HEK293 (cell line): ENCODE data around the gene SLC36A3.

Experiments
- CTCF ChIA-PET: fragments of 350-600 bp; formaldehyde crosslinking; extraction: SDS; loops from one replicate; lab custom pipeline; 2021; ENCODE audit warnings: antibody characterized with exemption; lab: Yijun Ruan, JAX
- POLR2A ChIA-PET: fragments of 300-600 bp; formaldehyde crosslinking; extraction: SDS; loops from one replicate; lab custom pipeline; 2020; ENCODE audit warnings: antibody characterized with exemption, inconsistent platforms; lab: Yijun Ruan, JAX
- H3K27ac ChIP-seq: fragments of 200-500 bp; sonication (Bioruptor generic); 2 replicates; pipeline ENCODE4 v1.5.1; 2014; ENCODE audit warnings: low read depth, low read length, control low read depth, inconsistent platforms; ENCODE audit errors: extremely low read depth
- H3K36me3 ChIP-seq, 2 experiments: fragments of 200-500 bp in 1 of 2; sonication (Bioruptor generic) in 1 of 2; 1 replicate in 1 of 2; 2 replicates in 1 of 2; pipeline ENCODE4 v1.5.1; 2014 to 2017; ENCODE audit warnings: inconsistent platforms in 2 of 2, low read length in 2 of 2; ENCODE audit not compliant: control insufficient read depth in 2 of 2, insufficient read depth in 1 of 2
- H3K4me1 ChIP-seq: fragments of 200-500 bp; sonication (Bioruptor generic); 2 replicates; pipeline ENCODE4 v1.5.1; 2014; ENCODE audit warnings: mild to moderate bottlenecking, low read length, inconsistent platforms; ENCODE audit not compliant: control insufficient read depth, insufficient read depth
- H3K4me3 ChIP-seq: 2 replicates; pipeline ENCODE4 v1.5.1; 2011; ENCODE audit warnings: low read depth, mild to moderate bottlenecking, control low read depth, low read length, moderate library complexity
- H3K9me3 ChIP-seq: fragments of 200-500 bp; sonication (Bioruptor generic); 2 replicates; pipeline ENCODE4 v1.5.1; 2014; ENCODE audit warnings: low read depth, low read length, inconsistent platforms; ENCODE audit not compliant: control insufficient read depth, insufficient read depth
- BCL11B ChIP-seq: fragments of 450-650 bp; formaldehyde crosslinking; IDR thresholded peaks from 2 replicates; pipeline ENCODE4 v1.5.1; 2016; ENCODE audit warnings: low read depth, missing biosample characterization, missing genetic modification characterization
- MEIS1 ChIP-seq: sonication (generic); formaldehyde crosslinking; IDR thresholded peaks from 2 replicates; pipeline ENCODE4 v1.8.1; 2022; ENCODE audit warnings: missing genetic modification reagents, mild to moderate bottlenecking, borderline replicate concordance
- PRDM10 ChIP-seq: fragments of 450-650 bp; formaldehyde crosslinking; IDR thresholded peaks from 2 replicates; pipeline ENCODE4 v1.5.1; 2016; ENCODE audit warnings: missing biosample characterization, missing genetic modification characterization
- REPIN1 ChIP-seq: fragments of 450-650 bp; formaldehyde crosslinking; IDR thresholded peaks from 2 replicates; pipeline ENCODE4 v1.5.1; 2017; ENCODE audit warnings: missing biosample characterization, missing genetic modification characterization, low read depth
- YY2 ChIP-seq: fragments of 450-650 bp; formaldehyde crosslinking; IDR thresholded peaks from 2 replicates; pipeline ENCODE4 v1.5.1; 2016; ENCODE audit warnings: missing biosample characterization, missing genetic modification characterization
- ZBTB11 ChIP-seq: fragments of 450-650 bp; formaldehyde crosslinking; conservative IDR thresholded peaks from 2 replicates; pipeline ENCODE4 v1.5.1; 2016; ENCODE audit warnings: low read depth, missing biosample characterization, missing genetic modification characterization
- ZBTB21 ChIP-seq: fragments of 450-650 bp; formaldehyde crosslinking; IDR thresholded peaks from 2 replicates; pipeline ENCODE4 v1.5.1; 2017; ENCODE audit warnings: missing biosample characterization, missing genetic modification characterization
- ZNF121 ChIP-seq: fragments of 450-650 bp; formaldehyde crosslinking; IDR thresholded peaks from 2 replicates; pipeline ENCODE4 v1.5.1; 2016; ENCODE audit warnings: missing biosample characterization, missing genetic modification characterization
- ZNF174 ChIP-seq: fragments of 450-650 bp; formaldehyde crosslinking; IDR thresholded peaks from 2 replicates; pipeline ENCODE4 v1.5.0; 2017; ENCODE audit warnings: missing biosample characterization, mild to moderate bottlenecking, missing genetic modification characterization
- ZNF211 ChIP-seq: fragments of 450-650 bp; formaldehyde crosslinking; IDR thresholded peaks from 2 replicates; pipeline ENCODE4 v1.5.1; 2016; ENCODE audit warnings: low read depth, missing biosample characterization, missing genetic modification characterization
- ZNF223 ChIP-seq: fragments of 450-650 bp; formaldehyde crosslinking; IDR thresholded peaks from 2 replicates; pipeline ENCODE4 v1.5.1; 2016; ENCODE audit warnings: missing biosample characterization, missing genetic modification characterization
- ZNF248 ChIP-seq: fragments of 450-650 bp; formaldehyde crosslinking; IDR thresholded peaks from 2 replicates; pipeline ENCODE4 v1.5.1; 2017; ENCODE audit warnings: missing biosample characterization, missing genetic modification characterization
- ZNF350 ChIP-seq: fragments of 450-650 bp; formaldehyde crosslinking; IDR thresholded peaks from 2 replicates; pipeline ENCODE4 v1.5.0; 2017; ENCODE audit warnings: missing biosample characterization, mild to moderate bottlenecking, missing genetic modification characterization
- ZNF416 ChIP-seq: fragments of 450-650 bp; formaldehyde crosslinking; IDR thresholded peaks from 2 replicates; pipeline ENCODE4 v1.5.1; 2016; ENCODE audit warnings: missing biosample characterization, missing genetic modification characterization
- ZNF596 ChIP-seq: fragments of 450-650 bp; IDR thresholded peaks from 2 replicates; pipeline ENCODE4 v1.5.0; 2018; ENCODE audit warnings: missing biosample characterization, mild to moderate bottlenecking, missing genetic modification characterization, moderate library complexity
- ZNF621 ChIP-seq: fragments of 450-650 bp; formaldehyde crosslinking; IDR thresholded peaks from 2 replicates; pipeline ENCODE4 v1.5.1; 2017; ENCODE audit warnings: missing biosample characterization, missing genetic modification characterization
- ZNF624 ChIP-seq: fragments of 450-650 bp; formaldehyde crosslinking; IDR thresholded peaks from 2 replicates; pipeline ENCODE4 v1.5.1; 2017; ENCODE audit warnings: missing biosample characterization, missing genetic modification characterization
- ZNF670 ChIP-seq: fragments of 450-650 bp; formaldehyde crosslinking; IDR thresholded peaks from 2 replicates; pipeline ENCODE4 v1.5.1; 2016; ENCODE audit warnings: missing biosample characterization, missing genetic modification characterization, low read depth
- ZSCAN23 ChIP-seq: fragments of 450-650 bp; formaldehyde crosslinking; IDR thresholded peaks from 2 replicates; pipeline ENCODE4 v1.5.1; 2016; ENCODE audit warnings: missing biosample characterization, missing genetic modification characterization
- TF ChIP-seq, protein P1 (sequence below): fragments of 450-650 bp; formaldehyde crosslinking; IDR thresholded peaks from 2 replicates; pipeline ENCODE4 v1.5.1; 2016; ENCODE audit warnings: missing biosample characterization, missing genetic modification characterization
- TF ChIP-seq, protein P2 (sequence below): fragments of 450-650 bp; formaldehyde crosslinking; IDR thresholded peaks from 2 replicates; pipeline ENCODE4 v1.5.1; 2017; ENCODE audit warnings: missing biosample characterization, missing genetic modification characterization

The SLC36A3 gene

GRCh38 chr5:151258201-151258611 lies 45.4 kb downstream of the SLC36A3 start (continued):
- TF ChIP-seq ZBTB11 (tag by site-specific recombination) (no peak), ZNF121 (tag by site-specific recombination) (no peak), ZNF416 (tag by site-specific recombination) (no peak), ZNF223 (no peak), ZNF174 (tag by site-specific recombination) (no peak)
- TF ChIP-seq, protein P1, sequence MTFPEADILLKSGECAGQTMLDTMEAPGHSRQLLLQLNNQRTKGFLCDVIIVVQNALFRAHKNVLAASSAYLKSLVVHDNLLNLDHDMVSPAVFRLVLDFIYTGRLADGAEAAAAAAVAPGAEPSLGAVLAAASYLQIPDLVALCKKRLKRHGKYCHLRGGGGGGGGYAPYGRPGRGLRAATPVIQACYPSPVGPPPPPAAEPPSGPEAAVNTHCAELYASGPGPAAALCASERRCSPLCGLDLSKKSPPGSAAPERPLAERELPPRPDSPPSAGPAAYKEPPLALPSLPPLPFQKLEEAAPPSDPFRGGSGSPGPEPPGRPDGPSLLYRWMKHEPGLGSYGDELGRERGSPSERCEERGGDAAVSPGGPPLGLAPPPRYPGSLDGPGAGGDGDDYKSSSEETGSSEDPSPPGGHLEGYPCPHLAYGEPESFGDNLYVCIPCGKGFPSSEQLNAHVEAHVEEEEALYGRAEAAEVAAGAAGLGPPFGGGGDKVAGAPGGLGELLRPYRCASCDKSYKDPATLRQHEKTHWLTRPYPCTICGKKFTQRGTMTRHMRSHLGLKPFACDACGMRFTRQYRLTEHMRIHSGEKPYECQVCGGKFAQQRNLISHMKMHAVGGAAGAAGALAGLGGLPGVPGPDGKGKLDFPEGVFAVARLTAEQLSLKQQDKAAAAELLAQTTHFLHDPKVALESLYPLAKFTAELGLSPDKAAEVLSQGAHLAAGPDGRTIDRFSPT (tag by site-specific recombination), result no peak

GRCh38 chr5:151257731-151258181 lies 45.8 kb downstream of the SLC36A3 start:
- no peak overlapping the region for H3K27ac ChIP-seq
- POLR2A ChIA-PET, result interaction anchor here (0.9 kb wide), 1 partner anchor 34 kb away, joined by 3 read pairs; the partner anchor contains the start of gene CCDC69
- TF ChIP-seq ZNF670 (tag by site-specific recombination), result no peak
- TF ChIP-seq BCL11B (tag by site-specific recombination), result no peak
- TF ChIP-seq, all 188 proteins: peak for 0
- peaks cover 0 to 4% of the 10 kb centered on the region in 2 experiments; a peak in 1 of 3 replicates for H3K36me3 ChIP-seq
- no peak overlapping the region for H3K4me3 ChIP-seq
- CTCF ChIA-PET, result interaction anchor here (0.9 to 1.4 kb wide), 3 partner anchors 9 to 58 kb away, joined by 3 to 4 read pairs (median 3); no protein-coding TSS in a partner anchor
- no peaks in the 10 kb centered on the region for H3K4me1 ChIP-seq
- H3K9me3 ChIP-seq, result no peaks in the 10 kb centered on the region

GRCh38 chr5:151255621-151256286 lies 47.8 kb downstream of the SLC36A3 start:
- POLR2A ChIA-PET, result no interaction called here
- TF ChIP-seq REPIN1 (tag by site-specific recombination) (no peak), ZNF350 (no peak), ZNF596 (no peak), ZSCAN23 (tag by site-specific recombination) (no peak), ZNF624 (tag by site-specific recombination) (no peak), PRDM10 (tag by site-specific recombination) (no peak), ZNF248 (tag by site-specific recombination) (no peak), MEIS1 (CRISPR knock-in tag) (no peak), ZNF211 (no peak), YY2 (tag by site-specific recombination) (no peak), ZNF621 (tag by site-specific recombination) (no peak), ZBTB21 (no peak)
- TF ChIP-seq, protein P2, sequence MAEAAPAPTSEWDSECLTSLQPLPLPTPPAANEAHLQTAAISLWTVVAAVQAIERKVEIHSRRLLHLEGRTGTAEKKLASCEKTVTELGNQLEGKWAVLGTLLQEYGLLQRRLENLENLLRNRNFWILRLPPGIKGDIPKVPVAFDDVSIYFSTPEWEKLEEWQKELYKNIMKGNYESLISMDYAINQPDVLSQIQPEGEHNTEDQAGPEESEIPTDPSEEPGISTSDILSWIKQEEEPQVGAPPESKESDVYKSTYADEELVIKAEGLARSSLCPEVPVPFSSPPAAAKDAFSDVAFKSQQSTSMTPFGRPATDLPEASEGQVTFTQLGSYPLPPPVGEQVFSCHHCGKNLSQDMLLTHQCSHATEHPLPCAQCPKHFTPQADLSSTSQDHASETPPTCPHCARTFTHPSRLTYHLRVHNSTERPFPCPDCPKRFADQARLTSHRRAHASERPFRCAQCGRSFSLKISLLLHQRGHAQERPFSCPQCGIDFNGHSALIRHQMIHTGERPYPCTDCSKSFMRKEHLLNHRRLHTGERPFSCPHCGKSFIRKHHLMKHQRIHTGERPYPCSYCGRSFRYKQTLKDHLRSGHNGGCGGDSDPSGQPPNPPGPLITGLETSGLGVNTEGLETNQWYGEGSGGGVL (tag by site-specific recombination), result no peak

More at GRCh38 chr5:151255621-151256286, 47.8 kb downstream of the SLC36A3 start:
- Histone ChIP-seq H3K36me3 (no peaks in the 10 kb centered on the region), H3K4me3 (no peak overlapping the region), H3K4me1 (peaks cover 3% of the 10 kb centered on the region; the same call in 1 of the 2 replicates), H3K27ac (no peak overlapping the region), H3K9me3 (no peaks in the 10 kb centered on the region)
- CTCF ChIA-PET, result interaction anchor here (0.7 kb wide), 2 partner anchors 18 to 43 kb away, joined by 3 to 4 read pairs; no protein-coding TSS in a partner anchor
